ENCODE results near the gene MRGPRF.

GRCh38 chr11:68973219-68973618 lies 39.8 kb downstream of the MRGPRF start:
- TF ChIP-seq EZH2 (IDR thresholded peaks at IDR 0.05; ENCODE audit: borderline replicate concordance, low read length) = no peak
- TF ChIP-seq, protein P1, sequence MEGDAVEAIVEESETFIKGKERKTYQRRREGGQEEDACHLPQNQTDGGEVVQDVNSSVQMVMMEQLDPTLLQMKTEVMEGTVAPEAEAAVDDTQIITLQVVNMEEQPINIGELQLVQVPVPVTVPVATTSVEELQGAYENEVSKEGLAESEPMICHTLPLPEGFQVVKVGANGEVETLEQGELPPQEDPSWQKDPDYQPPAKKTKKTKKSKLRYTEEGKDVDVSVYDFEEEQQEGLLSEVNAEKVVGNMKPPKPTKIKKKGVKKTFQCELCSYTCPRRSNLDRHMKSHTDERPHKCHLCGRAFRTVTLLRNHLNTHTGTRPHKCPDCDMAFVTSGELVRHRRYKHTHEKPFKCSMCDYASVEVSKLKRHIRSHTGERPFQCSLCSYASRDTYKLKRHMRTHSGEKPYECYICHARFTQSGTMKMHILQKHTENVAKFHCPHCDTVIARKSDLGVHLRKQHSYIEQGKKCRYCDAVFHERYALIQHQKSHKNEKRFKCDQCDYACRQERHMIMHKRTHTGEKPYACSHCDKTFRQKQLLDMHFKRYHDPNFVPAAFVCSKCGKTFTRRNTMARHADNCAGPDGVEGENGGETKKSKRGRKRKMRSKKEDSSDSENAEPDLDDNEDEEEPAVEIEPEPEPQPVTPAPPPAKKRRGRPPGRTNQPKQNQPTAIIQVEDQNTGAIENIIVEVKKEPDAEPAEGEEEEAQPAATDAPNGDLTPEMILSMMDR (conservative IDR thresholded peaks at IDR 0.05 in 1 of 2, IDR thresholded peaks at IDR 0.05 in 1 of 2; ENCODE audit: extremely low read depth in 1 of 2, insufficient read depth in 1 of 2, low read depth in 1 of 2, low read length in 2 of 2) = no peak
